ENCODE results near the gene AZIN2.
A peak's percentile ranks its signal among the peaks of the same experiment; 100 is the strongest.

Gene AZIN2

DNA sequence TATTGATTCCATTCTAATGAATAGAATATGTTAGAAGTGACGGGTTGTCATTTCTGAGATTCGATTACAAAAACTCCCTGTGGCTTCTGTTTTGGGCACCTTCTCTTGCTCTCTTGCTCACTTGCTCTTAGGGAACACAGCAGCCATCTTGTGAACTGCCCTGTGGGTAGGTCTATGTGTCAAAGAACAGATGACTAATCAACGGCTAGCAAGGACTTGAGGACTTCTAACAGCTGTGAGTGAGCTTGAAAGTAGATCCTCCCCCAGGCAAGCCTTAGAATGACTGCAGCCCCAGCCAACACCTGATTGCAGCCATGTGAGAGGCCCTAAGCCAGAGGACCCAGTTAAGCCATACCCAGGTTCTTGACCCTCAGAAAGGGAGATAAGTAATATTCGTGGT lies 49.3 kb downstream of the AZIN2 start:
- TF ChIP-seq, protein P1, sequence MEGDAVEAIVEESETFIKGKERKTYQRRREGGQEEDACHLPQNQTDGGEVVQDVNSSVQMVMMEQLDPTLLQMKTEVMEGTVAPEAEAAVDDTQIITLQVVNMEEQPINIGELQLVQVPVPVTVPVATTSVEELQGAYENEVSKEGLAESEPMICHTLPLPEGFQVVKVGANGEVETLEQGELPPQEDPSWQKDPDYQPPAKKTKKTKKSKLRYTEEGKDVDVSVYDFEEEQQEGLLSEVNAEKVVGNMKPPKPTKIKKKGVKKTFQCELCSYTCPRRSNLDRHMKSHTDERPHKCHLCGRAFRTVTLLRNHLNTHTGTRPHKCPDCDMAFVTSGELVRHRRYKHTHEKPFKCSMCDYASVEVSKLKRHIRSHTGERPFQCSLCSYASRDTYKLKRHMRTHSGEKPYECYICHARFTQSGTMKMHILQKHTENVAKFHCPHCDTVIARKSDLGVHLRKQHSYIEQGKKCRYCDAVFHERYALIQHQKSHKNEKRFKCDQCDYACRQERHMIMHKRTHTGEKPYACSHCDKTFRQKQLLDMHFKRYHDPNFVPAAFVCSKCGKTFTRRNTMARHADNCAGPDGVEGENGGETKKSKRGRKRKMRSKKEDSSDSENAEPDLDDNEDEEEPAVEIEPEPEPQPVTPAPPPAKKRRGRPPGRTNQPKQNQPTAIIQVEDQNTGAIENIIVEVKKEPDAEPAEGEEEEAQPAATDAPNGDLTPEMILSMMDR (IDR thresholded peaks at IDR 0.05) = no peak

DNA sequence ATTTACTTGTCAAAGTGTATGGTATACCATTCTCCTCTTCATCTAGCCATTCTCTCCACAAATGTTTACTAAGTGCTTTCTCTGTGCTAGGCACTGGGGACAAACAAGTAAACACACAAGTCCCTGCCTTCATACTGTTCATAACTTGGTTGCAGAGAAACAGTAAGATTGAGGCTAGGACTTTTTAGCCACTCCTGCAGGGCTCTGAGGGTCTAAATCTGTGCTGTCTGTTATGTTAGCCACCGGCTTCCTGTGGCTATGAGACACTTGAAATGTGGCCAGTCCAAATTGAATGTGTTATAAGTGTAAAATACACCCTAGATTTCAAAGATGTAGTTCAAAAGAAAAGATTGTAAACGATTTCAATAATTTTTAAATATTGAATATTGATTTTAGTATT lies 50.2 kb downstream of the AZIN2 start:
- TF ChIP-seq, protein P1 (IDR thresholded peaks at IDR 0.05) = no peak

DNA sequence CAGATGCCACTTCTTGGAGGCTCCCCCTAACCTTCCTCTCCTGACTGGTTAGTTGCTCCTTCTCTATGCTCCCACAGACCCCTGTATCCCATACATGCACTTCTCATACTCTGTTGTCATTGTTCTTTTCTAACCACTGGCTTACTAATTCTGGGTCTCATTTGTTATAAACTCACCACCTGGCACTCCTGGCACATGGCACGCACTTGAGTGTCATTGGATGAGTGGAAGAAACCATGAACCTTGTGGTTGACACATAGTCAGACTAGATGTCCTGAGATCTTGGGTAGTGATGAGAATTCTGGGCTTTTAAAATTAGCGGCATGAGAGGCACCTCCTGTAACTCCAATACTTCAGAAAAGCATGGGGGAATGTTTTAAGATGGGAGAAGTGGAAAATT lies 51.6 kb downstream of the AZIN2 start:
- TF ChIP-seq, protein P1 (IDR thresholded peaks at IDR 0.05) = no peak

DNA sequence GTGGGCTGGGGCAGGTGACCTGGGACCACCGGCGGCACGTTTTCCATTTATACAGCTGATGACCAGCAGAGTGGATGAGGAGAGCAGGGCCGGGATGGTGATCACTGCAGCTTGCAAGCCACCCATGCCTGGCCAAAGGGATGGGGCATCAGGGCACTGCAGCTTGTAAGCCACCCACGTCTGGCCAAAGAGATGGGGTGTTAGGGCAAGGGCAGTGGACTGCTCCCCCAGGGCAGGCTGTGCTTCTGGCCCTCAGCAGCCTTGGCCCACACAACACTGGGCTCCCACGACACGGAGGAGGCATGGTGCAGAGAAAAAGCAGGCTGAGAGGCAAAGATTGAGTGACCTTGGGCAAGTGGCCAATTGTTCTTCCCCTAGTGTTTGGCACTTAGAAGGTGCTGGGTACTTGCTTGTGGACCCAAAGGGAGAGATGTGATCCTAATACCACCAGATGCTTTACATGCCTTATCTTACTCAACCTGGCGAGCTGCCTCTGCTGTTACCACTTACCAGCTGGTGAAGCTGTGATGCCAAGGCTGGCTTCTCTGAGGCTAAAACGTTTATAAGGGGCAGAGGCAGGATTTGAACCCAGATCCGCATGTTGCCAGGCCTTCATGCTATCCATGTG lies 52.6 kb downstream of the AZIN2 start:
- TF ChIP-seq, protein P1 (IDR thresholded peaks at IDR 0.05) = no peak

DNA sequence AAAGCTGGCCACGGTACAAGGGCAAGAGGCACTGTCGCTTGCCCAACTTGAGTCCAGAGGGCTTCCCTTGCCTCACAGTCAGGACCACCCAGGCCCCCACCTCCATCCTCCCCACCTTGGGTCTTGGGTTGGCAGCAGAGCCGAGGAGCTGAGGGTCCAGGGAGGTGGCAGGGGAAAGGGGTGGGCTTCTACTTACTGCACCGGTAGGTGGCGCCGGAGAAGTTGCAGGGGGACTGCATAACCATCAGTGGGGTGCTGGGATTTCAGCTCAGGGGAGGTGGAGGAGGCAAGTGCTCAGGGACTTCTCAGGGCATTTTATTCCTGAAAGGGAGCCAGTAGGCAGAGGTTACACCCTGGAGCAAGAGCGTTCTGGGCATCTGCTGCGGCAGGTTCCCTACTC lies 56.8 kb downstream of the AZIN2 start:
- TF ChIP-seq, protein P1 (IDR thresholded peaks at IDR 0.05) = peak; percentile 42; the same call in 1 of the 2 replicates

DNA sequence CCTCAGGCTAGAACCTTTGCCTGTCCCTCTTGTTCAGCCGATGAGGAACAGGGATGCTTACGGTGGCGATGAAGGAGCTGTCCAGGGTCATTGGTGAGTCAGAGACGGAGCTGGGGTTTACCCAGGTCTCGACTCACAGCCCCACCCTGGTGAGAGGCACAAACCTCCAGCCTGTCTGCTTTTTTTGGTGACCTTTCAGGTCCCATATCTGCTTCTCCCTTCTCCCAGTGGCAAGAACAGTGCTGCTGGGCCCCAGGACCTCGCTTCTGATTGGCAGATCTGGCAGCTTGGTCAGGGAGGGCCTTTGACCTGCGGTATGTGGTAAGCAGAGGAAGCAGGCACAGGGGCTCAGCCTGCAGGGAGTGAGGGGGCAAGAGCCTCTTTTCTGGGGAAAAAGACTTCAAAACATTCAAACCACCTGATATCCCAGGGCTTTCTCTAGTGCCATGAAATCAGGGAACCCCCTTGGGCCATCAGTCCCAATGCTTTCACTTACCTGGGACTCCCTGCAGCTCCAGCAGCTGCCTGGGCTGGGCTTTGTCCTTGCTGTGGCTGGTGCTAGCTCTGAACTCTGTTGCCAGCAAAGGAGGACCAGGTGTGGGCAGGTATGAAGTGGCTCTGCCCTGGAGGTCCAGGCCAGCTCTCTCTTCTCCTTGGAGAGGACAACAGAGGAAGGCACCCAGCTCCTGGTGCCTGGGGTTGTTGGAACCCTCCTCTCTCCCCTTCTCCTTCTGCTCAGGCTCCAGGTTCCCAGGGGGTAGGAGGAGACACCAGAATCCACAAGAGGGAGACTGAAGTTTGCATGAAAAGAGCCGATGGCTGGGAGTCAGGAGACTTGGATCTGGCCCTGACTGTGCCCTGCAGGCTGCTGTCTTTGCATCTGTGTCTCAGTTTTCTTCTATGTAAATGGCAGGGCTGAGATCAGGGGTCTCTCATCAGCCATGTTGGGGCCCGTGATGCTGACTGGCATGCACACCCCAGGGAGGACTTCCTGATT lies 59.5 kb downstream of the AZIN2 start:
- TF ChIP-seq, protein P1 (IDR thresholded peaks at IDR 0.05) = no peak

DNA sequence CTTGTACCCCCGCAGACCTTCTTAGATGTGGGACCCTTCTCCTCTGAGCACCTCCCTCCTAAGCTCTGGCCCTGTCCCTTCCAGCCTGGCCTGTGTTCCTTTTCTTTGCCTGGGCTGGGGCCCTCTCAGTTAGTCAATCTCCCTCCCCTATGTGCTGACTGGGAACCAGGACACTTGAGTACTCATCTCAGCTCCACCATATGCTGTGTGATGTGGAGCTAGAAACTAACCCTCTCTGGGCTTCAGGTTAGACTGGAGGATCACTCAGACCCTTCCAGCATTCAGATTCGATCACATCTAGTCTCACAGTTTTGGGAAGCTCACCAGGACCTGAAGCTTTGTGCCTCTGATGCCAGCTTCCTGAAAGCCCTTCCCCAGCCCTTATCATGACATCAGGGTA lies 60.3 kb downstream of the AZIN2 start:
- TF ChIP-seq, protein P1 (IDR thresholded peaks at IDR 0.05) = no peak

All from LNCAP (cell line).